Measurements from ENCODE around the gene CPT1A.

CPT1A gene

GRCh38 chr11:68848429-68848828, 6.7 kb upstream of the CPT1A start:
- DNase-seq (ENCODE audit: low spot score), result no peak
- TF ChIP-seq CTCF (IDR thresholded peaks at IDR 0.05; ENCODE audit: extremely low read depth, missing control alignments), result no peak

DNA sequence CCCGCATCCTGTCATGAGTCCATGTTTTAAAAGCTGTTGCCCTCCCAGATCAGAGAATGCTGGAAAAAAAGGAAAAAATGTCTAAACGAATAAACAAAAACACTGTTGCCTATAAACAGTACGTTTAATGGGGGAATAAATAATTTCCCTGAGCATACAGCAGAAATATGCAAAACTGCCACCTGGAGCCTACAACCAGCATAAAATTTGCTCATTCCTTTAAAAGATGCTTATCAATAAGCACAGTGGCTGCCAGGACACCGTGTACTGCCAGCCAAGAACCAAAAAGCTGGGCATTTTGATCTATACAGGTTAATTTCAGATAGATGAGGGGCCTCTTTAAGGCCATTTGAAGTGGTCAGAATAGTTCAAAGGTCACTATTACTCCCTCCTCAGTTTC, 5.7 kb upstream of the CPT1A start:
- TF ChIP-seq CTCF (IDR thresholded peaks at IDR 0.05; ENCODE audit: extremely low read depth, missing control alignments), result no peak
- no peak for DNase-seq (ENCODE audit: low spot score)

GRCh38 chr11:68845351-68846002, 3.8 kb upstream of the CPT1A start:
- TF ChIP-seq CTCF (IDR thresholded peaks at IDR 0.05; ENCODE audit: extremely low read depth, missing control alignments), result no peak
- DNase-seq (ENCODE audit: low spot score), result no peak

DNA sequence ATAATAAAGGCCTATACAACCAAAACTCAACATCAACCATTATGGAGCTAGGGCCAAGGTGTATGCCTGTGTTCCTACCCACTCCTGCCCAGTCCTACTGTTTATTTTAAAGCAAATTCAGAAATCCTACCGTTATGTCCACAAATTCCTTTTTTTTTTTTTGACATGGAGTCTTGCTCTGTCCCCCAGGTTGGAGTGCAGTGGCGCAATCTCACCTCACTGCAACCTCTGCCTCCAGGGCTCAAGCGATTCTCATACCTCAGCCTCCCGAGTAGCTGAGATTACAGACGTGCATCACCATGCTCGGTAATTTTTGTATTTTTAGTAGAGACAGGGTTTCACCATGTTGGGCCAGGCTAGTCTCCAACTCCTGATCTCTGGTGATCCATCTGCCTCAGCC, 3.1 kb upstream of the CPT1A start:
- TF ChIP-seq CTCF (IDR thresholded peaks at IDR 0.05; ENCODE audit: extremely low read depth, missing control alignments), result no peak
- no peak for DNase-seq (ENCODE audit: low spot score)

GRCh38 chr11:68844376-68844775, 2.7 kb upstream of the CPT1A start:
- no peak for TF ChIP-seq CTCF (IDR thresholded peaks at IDR 0.05; ENCODE audit: extremely low read depth, missing control alignments)
- no peak for DNase-seq (ENCODE audit: low spot score)

GRCh38 chr11:68843703-68844312, 2.1 kb upstream of the CPT1A start:
- DNase-seq (ENCODE audit: low spot score), result peak; percentile 91
- TF ChIP-seq CTCF (IDR thresholded peaks at IDR 0.05; ENCODE audit: extremely low read depth, missing control alignments), result peak; percentile 85

- peak; percentile 72 for DNase-seq (ENCODE audit: low spot score)
Measured at GRCh38 chr11:68843052-68843561, 1.4 kb upstream of the CPT1A start.

More at GRCh38 chr11:68843052-68843561, 1.4 kb upstream of the CPT1A start:
- TF ChIP-seq CTCF (IDR thresholded peaks at IDR 0.05; ENCODE audit: extremely low read depth, missing control alignments), result no peak

All from GM20000 (cell line).